Measurements from ENCODE around the gene ERLIN1. TPM values are rescaled to one million over a fixed set of nuclear protein-coding genes. Genes with fewer than 3 reads are reported as not detected.

Gene ERLIN1
- total RNA-seq, 4 donors from 2014 or later = 22.6 to 43.9 (median 24.0) TPM

- no peak for TF ChIP-seq CTCF (IDR thresholded peaks at IDR 0.05; ENCODE audit: low read depth)
Observed at GRCh38 chr10:100132427-100132826, 53.4 kb downstream of the ERLIN1 start.

GRCh38 chr10:100131571-100131970 is 54.3 kb downstream of the ERLIN1 start:
- no peak for TF ChIP-seq CTCF (IDR thresholded peaks at IDR 0.05; ENCODE audit: low read depth)

GRCh38 chr10:100130831-100131230 is 55.0 kb downstream of the ERLIN1 start:
- no peak for TF ChIP-seq CTCF (IDR thresholded peaks at IDR 0.05; ENCODE audit: low read depth)

GRCh38 chr10:100129424-100129823 is 56.4 kb downstream of the ERLIN1 start:
- TF ChIP-seq CTCF (IDR thresholded peaks at IDR 0.05; ENCODE audit: low read depth) = no peak

GRCh38 chr10:100128951-100129350 is 56.9 kb downstream of the ERLIN1 start:
- TF ChIP-seq CTCF (IDR thresholded peaks at IDR 0.05; ENCODE audit: low read depth) = no peak

- no peak for TF ChIP-seq CTCF (IDR thresholded peaks at IDR 0.05; ENCODE audit: low read depth)
Observed at GRCh38 chr10:100124097-100124496, 61.7 kb downstream of the ERLIN1 start.

GRCh38 chr10:100122780-100123179 is 63.0 kb downstream of the ERLIN1 start:
- TF ChIP-seq CTCF (IDR thresholded peaks at IDR 0.05; ENCODE audit: low read depth) = no peak
